Measurements from ENCODE around the gene STK11IP.

Gene STK11IP

DNA sequence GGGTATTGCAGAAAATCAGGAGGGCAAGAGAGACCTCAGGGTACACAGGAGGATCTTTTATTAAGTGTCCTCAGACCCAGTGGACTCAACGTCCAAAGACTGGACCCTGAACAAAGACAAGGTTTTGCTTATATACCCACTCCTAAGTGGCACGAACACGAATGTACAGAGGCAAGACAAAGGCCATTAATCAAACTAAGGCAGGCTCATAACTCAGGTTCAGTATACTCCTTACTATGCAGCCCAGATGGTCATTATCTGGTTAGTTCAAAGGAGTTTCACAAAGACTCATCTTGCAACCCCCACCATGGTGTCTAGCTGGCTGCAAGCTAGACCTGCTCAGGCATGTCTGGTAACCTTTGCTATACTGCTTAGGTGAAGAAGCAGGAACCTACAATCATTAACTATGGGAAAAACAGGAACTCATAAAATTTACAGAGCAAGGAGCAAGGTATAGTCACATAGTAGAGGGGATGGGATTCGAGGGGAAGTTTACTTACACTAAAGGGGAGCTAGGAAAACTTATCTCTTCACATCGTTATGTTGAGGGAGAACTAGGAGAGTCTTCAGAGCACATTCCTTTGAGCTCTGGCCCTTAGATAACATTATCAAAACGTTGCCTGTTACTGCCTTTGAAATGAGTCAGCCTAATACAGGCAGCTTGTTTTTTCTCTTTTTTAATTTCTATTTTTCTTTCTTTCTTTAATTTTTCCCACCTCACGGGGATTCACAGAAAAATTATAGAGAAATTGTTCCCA is 63.7 kb downstream of the STK11IP start:
- no peak for DNase-seq

DNA sequence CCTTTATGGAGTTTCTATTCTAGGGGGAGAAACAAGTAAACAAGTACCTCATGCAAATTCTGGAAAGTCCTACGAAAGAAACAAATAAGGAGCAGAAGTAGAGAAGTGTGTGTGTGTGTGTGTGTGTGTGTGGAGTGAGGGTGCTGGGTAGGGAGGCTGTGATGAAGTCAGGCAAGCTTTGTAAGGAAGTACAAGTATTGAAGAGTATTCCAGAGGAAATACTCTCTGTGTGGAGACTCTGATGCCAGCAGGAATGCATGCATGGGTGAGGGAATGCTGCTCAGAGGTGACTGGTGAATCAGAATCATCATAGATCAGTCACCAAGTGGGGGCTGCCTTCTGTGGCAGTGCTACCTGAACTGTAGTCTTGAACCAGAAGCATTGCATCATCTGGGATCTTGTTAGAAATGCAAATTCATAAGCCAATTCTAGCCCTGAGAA is 64.3 kb downstream of the STK11IP start:
- no peak for DNase-seq

DNA sequence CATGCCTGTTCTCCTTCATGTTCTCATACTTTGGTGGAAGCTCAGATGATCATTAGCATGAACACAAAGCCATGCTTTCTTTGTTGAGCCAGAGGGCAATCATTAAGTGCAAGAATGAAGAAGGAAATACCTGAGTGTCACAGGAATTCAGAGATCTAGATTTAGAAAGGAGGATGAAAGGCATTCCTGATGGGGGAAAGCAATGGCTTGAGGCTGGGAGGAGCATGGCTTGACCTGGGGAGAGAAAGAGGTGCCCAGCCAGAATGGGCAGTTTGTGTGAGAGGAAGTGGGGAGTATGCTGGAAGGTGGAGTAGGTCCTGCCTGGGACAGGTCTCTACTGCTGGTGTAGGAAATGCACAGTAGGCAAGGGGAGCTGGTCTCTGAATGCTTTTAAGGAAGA is 64.9 kb downstream of the STK11IP start:
- DNase-seq, result no peak

DNA sequence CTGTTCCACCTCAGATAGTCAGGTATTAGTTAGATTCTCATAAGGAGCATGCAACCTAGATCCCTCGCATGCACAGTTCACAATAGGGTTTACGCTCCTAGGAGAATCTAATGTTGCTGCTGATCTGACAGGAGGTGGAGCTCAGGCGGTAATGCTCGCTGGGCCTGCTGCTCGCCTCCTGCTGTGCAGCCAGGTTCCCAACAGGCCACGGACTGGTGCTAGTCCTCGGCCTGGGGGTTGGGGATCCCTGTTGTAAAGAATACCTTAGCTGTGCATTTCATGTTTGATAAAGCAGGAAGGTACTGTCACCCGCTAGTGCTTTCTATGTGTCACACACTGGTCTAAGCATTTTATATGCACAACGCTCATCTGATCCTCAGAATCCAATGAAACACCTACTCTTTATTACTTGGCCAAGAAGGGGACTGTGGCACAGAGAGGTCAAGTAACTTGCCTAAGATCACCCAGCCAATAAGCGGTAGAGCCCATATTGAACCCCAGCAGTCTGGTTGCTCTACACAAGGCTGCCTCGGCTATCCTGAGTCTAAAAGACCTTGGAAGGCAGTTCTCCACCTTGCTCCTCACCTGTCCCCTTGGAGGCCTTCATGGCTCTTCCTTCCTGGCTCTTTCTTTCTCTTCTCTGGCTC is 65.6 kb downstream of the STK11IP start:
- no peak for DNase-seq

DNA sequence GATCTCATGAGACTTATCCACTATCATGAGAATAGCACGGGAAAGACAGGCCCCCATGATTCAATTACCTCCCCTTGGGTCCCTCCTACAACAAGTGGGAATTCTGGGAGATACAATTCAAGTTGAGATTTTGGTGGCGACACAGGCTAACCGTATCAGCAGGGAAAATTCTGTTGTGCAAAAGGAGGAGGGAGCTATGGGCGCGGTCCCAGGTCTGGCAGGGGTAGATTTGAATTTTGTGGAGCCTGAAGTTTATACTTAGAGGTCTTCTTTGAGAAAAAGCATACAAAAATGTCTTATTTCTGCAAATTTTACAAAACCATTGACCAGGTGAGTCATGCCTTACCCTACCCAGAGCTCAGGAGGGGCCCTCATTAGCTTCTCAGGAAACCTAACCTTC is 66.4 kb downstream of the STK11IP start:
- no peak for DNase-seq

DNA sequence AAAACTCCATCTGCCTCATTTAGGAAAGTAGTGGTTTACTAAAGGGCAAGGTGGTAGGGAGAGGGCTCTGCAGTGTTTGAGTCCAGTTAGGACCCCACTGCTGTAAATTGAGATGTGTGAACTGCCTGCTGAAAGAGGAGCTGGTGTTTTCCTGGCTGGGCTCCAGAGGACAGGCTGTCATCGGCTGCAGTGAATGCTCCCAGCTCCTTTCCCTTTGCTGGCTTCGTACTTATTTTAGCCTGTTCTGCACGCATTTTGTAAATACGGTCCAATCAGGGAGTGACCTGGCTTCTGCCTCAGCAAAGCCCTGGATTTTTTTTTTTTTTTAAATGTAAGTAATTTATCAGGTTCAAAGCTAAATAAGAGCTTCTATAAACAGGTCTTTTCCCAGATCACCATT is 67.3 kb downstream of the STK11IP start:
- DNase-seq, result no peak

DNA sequence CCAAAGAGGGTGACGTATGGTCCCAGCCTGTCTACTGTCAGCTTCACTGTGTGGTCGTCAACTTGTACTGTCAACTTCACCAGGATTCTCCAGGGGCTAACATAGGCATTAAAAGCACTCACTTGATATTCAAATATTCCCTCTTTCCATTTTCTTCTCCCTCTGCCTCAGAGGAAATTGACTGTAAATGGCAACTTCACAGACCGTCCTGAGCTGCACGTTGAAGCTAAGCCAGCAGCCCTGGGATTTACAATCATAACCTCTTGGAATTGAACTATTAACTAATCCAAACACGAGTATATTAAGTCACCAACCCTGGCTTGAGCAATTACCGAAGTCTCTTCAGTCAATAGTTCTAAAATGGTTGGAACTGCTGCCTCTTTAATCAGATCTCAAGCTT is 68.3 kb downstream of the STK11IP start:
- no peak for DNase-seq

Data from NK-92 treated with Interleukin-12 subunit alpha and Interleukin-12 subunit beta, amount 100 ng/mL, for 24 hours (cell line).